RWPE1 (cell line): ENCODE data around the gene TAS2R1.
"Not testable (repeated sequence)": the region's sequence is repeated elsewhere in the genome, so short reads cannot be mapped to it uniquely, and the experiment has no call there.

Experiments
- CTCF ChIA-PET: fragments of 350-600 bp; sonication (Branson Sonifier 250); formaldehyde crosslinking; extraction: SDS; loops from one replicate; lab custom pipeline; 2021; lab: Yijun Ruan, JAX
- POLR2A ChIA-PET: fragments of 400-600 bp; formaldehyde crosslinking; extraction: SDS; loops from one replicate; lab custom pipeline; 2020; ENCODE audit warnings: antibody characterized with exemption; ENCODE audit not compliant: low non-redundant PET; lab: Yijun Ruan, JAX
- DNase-seq: peaks from one replicate; pipeline ENCODE4 v3.0.0; 2012; ENCODE audit warnings: low spot score
- H3K27ac ChIP-seq: fragments of 450-650 bp; 2 replicates; pipeline ENCODE4 v1.5.1; 2017
- CTCF ChIP-seq: fragments of 450-650 bp; conservative IDR thresholded peaks from 2 replicates; pipeline ENCODE4 v1.5.1; 2017; ENCODE audit warnings: low read depth, mild to moderate bottlenecking

Gene TAS2R1

GRCh38 chr5:9610364-9610763 lies 19.8 kb downstream of the TAS2R1 start:
- no peak for TF ChIP-seq CTCF

GRCh38 chr5:9608093-9608492 lies 22.1 kb downstream of the TAS2R1 start:
- TF ChIP-seq CTCF, result no peak
- CTCF ChIA-PET, result interaction anchor here (0.6 kb wide), 1 partner anchor 204 kb away, joined by 3 read pairs; no protein-coding TSS in a partner anchor
- DNase-seq, result no peak
- H3K27ac ChIP-seq, result no peak overlapping the region
- POLR2A ChIA-PET, result no interaction called here

More at GRCh38 chr5:9610364-9610763, 19.8 kb downstream of the TAS2R1 start:
- POLR2A ChIA-PET, result no interaction called here
- CTCF ChIA-PET, result no interaction called here
- H3K27ac ChIP-seq, result no peak overlapping the region
- no peak for DNase-seq

DNA sequence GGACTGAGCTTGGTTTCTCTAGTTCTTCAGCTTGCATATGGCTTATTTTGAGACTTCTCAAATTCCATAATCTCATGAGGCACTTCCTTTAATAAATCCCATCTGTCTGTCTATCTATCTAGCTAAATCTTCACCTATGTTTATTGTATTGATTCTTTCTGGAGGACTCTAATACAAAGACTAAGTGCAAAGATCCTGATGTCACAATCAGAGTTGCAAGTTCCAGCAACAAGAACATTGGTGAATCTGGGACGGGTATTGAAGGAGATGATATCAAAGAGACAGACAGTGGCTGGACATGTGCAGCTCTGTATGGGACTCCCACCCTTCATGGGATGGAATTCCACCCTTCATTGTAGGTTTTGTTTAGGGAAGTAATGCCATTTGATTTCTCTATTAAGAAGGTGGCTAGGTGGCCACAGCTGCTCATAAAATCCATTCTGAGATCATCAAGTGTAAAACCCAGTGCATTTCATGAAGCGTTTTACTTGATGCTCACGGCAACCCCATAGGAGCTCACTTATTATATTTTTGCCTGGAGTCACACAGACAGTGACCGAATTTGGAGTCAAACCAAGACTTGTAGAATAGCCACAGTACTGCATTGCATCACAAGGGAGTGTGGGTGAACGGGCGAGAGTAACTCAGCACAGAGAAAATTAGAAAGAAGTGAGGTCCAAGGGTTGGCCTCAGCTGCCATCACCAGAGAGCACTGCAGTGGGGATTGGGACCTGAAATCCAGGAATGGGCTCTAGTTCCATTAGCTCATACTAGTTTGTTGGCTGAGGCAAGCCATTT lies 24.9 kb downstream of the TAS2R1 start:
- no peak overlapping the region for H3K27ac ChIP-seq
- no peak for DNase-seq
- POLR2A ChIA-PET, result no interaction called here
- CTCF ChIA-PET, result no interaction called here
- no peak for TF ChIP-seq CTCF

GRCh38 chr5:9604416-9604815 lies 25.7 kb downstream of the TAS2R1 start:
- ChIA-PET POLR2A (no interaction called here), CTCF (no interaction called here)
- no peak overlapping the region for H3K27ac ChIP-seq
- TF ChIP-seq CTCF, result no peak
- no peak for DNase-seq

DNA sequence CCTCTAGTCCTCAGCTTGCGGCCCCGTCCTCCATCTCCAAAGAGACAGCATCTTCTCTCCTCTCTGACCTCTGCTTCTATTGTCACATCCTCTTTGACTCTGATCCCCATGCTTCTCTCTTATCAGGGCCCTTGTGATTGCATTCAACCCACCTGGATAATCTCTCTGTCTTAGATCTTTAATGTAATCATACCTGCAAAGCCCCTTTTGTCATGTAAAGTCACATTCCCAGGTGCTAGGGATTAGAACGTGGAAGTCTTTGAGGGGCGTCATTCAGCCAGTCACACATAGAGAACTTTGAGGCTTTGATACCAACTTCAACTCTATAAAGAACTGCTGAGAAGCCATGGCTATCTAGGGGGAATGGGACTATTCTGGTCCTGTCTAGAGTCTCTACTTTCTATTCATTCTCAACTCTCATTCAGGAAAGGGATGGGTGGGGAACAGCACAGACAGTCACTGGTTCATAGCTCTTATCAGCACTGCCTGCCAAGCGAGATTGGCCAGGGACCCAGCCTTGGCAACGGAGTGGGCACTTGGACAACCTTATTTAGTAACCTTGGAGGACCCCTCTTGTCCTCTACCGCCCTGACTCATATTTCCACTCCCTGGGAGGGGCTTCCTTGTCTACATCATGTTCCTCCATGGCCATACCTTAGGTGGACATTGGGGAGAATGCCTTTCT lies 29.0 kb downstream of the TAS2R1 start:
- ChIA-PET CTCF (no interaction called here), POLR2A (no interaction called here)
- no peak for TF ChIP-seq CTCF
- no peak overlapping the region for H3K27ac ChIP-seq
- no peak for DNase-seq

DNA sequence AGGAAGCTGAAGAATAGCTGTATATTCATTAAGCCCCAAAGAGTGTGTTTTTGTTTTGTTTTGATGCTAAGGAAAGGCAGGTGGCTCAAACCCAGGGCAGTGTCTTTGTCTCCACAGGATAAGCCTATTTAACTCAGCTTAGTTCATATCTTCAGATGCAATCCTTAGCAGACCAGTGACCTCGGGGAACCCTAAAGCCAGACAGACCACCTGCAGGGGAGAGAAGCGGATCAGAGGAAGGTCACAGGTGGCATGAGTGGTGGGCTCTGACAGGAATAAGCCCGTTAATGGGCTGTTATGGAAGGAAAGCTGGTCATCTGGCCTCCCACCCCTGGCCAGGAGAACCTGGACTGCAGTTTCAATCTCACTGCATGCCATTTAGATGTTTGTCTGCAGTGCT lies 30.8 kb downstream of the TAS2R1 start:
- H3K27ac ChIP-seq, result no peak overlapping the region
- no peak for DNase-seq
- CTCF ChIA-PET, result interaction anchor here (0.6 kb wide), 1 partner anchor 36 kb away, joined by 5 read pairs; no protein-coding TSS in a partner anchor
- POLR2A ChIA-PET, result no interaction called here
- TF ChIP-seq CTCF, result no peak

DNA sequence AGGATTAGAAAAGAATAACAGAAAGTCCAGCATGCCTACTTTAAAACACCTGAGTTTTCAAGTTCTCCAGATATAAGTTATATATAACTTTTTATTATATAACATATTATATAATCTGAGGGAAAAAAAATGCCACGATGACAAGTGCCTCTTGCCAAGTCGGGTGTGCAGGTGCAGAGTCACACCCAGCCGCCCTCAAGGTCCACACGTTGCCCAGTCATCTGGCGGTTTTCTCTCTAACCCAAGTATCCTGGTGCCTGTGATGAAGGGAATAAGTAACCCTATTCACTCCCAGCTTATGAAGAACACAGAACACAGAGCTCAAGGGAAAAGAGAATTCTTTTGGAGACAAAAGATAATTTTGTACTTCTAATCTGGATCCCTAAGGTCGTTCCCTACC lies 31.8 kb downstream of the TAS2R1 start:
- H3K27ac ChIP-seq, DNase-seq, CTCF ChIA-PET, POLR2A ChIA-PET: not testable (repeated sequence)

DNA sequence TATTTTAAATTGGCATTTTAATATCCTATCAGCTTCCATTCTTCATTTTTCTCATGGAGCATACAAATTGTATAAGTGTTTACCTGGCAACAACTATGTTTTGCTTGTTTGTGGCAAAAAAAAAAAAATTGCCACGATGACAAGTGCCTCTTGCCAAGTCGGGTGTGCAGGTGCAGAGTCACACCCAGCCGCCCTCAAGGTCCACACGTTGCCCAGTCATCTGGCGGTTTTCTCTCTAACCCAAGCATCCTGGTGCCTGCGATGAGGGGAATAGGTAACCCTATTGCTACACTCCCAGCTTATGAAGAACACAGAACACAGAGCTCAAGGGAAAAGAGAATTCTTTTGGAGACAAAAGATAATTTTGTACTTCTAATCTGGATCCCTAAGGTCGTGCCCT lies 32.8 kb downstream of the TAS2R1 start:
- H3K27ac ChIP-seq, POLR2A ChIA-PET, DNase-seq, CTCF ChIA-PET: not testable (repeated sequence)
